Raji (cell line): ENCODE results near the gene ADAM33.

Experiments
- POLR2A ChIP-seq: IDR thresholded peaks from 2 replicates; pipeline ENCODE4 v1.6.1; 2011; ENCODE audit warnings: low read depth, low read length, control low read depth; ENCODE audit not compliant: insufficient read depth

The ADAM33 gene

GRCh38 chr20:3669710-3670367, 12.0 kb downstream of the ADAM33 start:
- no peak for TF ChIP-seq POLR2A

GRCh38 chr20:3667434-3668037, 14.3 kb downstream of the ADAM33 start:
- TF ChIP-seq POLR2A, result no peak

GRCh38 chr20:3663858-3664257, 18.0 kb downstream of the ADAM33 start:
- no peak for TF ChIP-seq POLR2A

GRCh38 chr20:3663031-3663701, 18.6 kb downstream of the ADAM33 start, which contains the start of gene GFRA4:
TSS of gene GFRA4 (minus strand) at chr20:3663399. CDS start at chr20:3663399, 0 bp downstream.
- no peak for TF ChIP-seq POLR2A

- no peak for TF ChIP-seq POLR2A
These were observed 19.8 kb downstream of the ADAM33 start for GRCh38 chr20:3661814-3662665.

- no peak for TF ChIP-seq POLR2A
These were observed 20.6 kb downstream of the ADAM33 start for GRCh38 chr20:3661060-3661813.

- TF ChIP-seq POLR2A, result no peak
These were observed 21.3 kb downstream of the ADAM33 start for GRCh38 chr20:3660262-3661059.

- no peak for TF ChIP-seq POLR2A
These were observed 22.1 kb downstream of the ADAM33 start for GRCh38 chr20:3659492-3660261.

- no peak for TF ChIP-seq POLR2A
These were observed 22.9 kb downstream of the ADAM33 start for GRCh38 chr20:3658716-3659491.

GRCh38 chr20:3658019-3658715, 23.6 kb downstream of the ADAM33 start:
- no peak for TF ChIP-seq POLR2A

- no peak for TF ChIP-seq POLR2A
These were observed 26.7 kb downstream of the ADAM33 start for GRCh38 chr20:3655131-3655405.

- TF ChIP-seq POLR2A, result no peak
These were observed 27.3 kb downstream of the ADAM33 start for GRCh38 chr20:3654326-3655130.

- no peak for TF ChIP-seq POLR2A
These were observed 27.9 kb downstream of the ADAM33 start for GRCh38 chr20:3653921-3654320.
